ENCODE results near the gene HHAT. TPM values are rescaled to one million over a fixed set of nuclear protein-coding genes. Genes with fewer than 3 reads are reported as not detected.
A peak's percentile ranks its signal among the peaks of the same experiment; 100 is the strongest.

The HHAT gene
- total and polyA plus RNA-seq, 2 of the 13 experiments (the other 11 are each of a cell fraction or from before 2014, with no cell fraction given), result 2.6 to 4.9 TPM

DNA sequence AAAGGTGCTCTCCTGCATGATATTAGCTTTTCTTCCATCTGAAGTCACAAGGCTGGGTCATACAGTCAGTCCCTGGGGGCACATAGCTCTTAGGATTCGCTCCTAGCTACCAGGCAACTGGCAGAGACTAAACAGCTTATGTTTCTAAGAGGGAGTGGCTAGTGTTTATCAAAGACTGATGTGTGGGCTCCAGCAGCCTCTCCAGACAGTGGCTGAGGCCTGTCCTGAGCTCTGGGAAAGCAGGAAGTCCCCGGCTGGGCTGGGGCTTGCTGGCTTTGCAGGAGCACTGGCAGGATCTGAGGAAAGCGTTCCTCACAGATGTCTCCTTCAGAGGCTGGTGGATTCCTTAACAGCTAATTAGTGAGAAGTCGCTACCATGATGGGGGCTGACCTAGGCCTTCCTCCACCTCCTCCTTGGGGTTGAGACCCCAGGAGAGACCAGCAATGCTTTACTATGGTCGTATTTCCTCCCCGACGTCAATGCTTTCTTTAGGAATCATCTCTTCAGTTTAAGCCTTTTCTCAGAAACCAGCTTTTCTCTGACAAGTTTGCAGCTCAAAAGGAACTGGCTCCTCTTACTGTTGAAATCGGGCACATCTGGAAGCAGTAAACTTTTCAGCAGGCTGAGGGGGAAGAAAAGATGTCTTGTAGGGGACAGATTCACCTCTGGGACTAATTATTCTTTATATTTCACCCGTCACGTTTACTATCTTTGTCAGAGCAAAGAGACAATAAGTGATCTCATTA, 33.5 kb upstream of the HHAT start:
- Histone ChIP-seq H3K27me3 (ENCODE audit: control insufficient read depth in 1 of 2, insufficient read depth in 2 of 2, low read length in 2 of 2) (peaks cover 1 to 41% of the 10 kb centered on the region in 2 experiments; a peak in 3 of 5 replicates), H3K9me3 (ENCODE audit: low read length) (no peaks in the 10 kb centered on the region), H3K9ac (ENCODE audit: insufficient read depth, low read depth, low read length) (no peak overlapping the region), H4K20me1 (ENCODE audit: insufficient read depth, low read length) (no peaks in the 10 kb centered on the region), H3K79me2 (ENCODE audit: insufficient read depth, low read length) (no peaks in the 10 kb centered on the region), H3K27ac (ENCODE audit: extremely low read length, insufficient read depth, low read length) (no peak overlapping the region), H3K36me3 (replicated peaks in 1 of 2; ENCODE audit: control insufficient read depth in 1 of 2, insufficient read depth in 2 of 2, low read length in 2 of 2) (no peaks in the 10 kb centered on the region), H3K4me3 (replicated peaks in 1 of 3; ENCODE audit: insufficient read depth in 1 of 3, low read depth in 2 of 3, low read length in 3 of 3) (no peak overlapping the region), H2AFZ (ENCODE audit: low read length) (no peak overlapping the region), H3K4me2 (ENCODE audit: low read depth, low read length) (no peak overlapping the region), H3K4me1 (ENCODE audit: insufficient read depth, low read length) (0 out of 2 replicates have a peak, but pooled peaks cover 9% of the 10 kb centered on the region)
- TF ChIP-seq MLLT10 (CRISPR knock-in tag; IDR thresholded peaks at IDR 0.05) (no peak), CCAR2 (optimal IDR thresholded peaks at IDR 0.05; ENCODE audit: low read depth, low read length) (no peak), FOXP1 (IDR thresholded peaks at IDR 0.05) (no peak), FOXP1 (CRISPR knock-in tag; IDR thresholded peaks at IDR 0.05) (no peak), ZNF878 (CRISPR knock-in tag; IDR thresholded peaks at IDR 0.05) (no peak), ZNF563 (CRISPR knock-in tag; IDR thresholded peaks at IDR 0.05) (no peak), ZFAT (CRISPR knock-in tag; conservative IDR thresholded peaks at IDR 0.05) (no peak)
- WGBS (ENCODE audit: low lambda C conversion rate), result 18% methylated on average over 9 of the region's 10 CpGs
- DNase-seq (ENCODE audit: low spot score) (no peak), ATAC-seq (no peak), FAIRE-seq (no peak)
- in situ Hi-C loops (cut with HindIII; ENCODE audit: extremely low pct_ligation_motif_present, low pct_unique_long_range_greater_than_20kb) (no loop called here), intact Hi-C loops (cut with micrococcal nuclease; ENCODE audit: unreplicated experiment) (no loop called here)
- ChIA-PET CTCF (ENCODE audit: low intra/inter-chr PET ratio, low total read pairs) (no interaction called here), POLR2A (no interaction called here)
- BruUV-seq (replicated peaks), result no TSS peak

DNA sequence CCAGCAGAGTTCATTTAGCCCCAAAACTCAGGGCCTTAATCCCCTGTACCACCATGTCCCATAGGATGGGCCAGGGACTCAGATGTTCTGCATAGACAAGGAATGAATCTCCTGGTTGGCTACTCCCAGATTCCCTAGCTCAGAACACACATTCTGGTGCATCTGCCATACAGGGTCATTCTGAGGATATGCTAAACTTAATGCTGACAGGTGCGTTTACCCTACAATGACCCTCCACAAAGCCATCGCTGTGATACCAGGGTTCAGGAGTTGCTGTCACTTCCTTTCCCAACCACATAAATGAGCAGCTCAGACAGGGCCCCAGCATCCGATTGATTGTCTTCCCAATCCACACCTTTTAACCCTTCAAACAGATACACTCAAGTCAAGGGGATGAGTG, 32.0 kb upstream of the HHAT start:
- 0 out of 2 replicates have a peak, but pooled peaks cover 9% of the 10 kb centered on the region for H3K4me1 ChIP-seq (ENCODE audit: insufficient read depth, low read length)
- H3K9ac ChIP-seq (ENCODE audit: insufficient read depth, low read depth, low read length), result no peak overlapping the region
- WGBS (ENCODE audit: low lambda C conversion rate), result 16% methylated on average over 3 of the region's 3 CpGs
- no peaks in the 10 kb centered on the region for H4K20me1 ChIP-seq (ENCODE audit: insufficient read depth, low read length)
- in situ Hi-C loops (cut with HindIII; ENCODE audit: extremely low pct_ligation_motif_present, low pct_unique_long_range_greater_than_20kb) (no loop called here), intact Hi-C loops (cut with micrococcal nuclease; ENCODE audit: unreplicated experiment) (no loop called here)
- H3K4me2 ChIP-seq (ENCODE audit: low read depth, low read length), result no peak overlapping the region
- no peak for DNase-seq (ENCODE audit: low spot score)
- no TSS peak for BruUV-seq (replicated peaks)
- no peak overlapping the region for H3K27ac ChIP-seq (ENCODE audit: extremely low read length, insufficient read depth, low read length)
- ATAC-seq, result no peak
- POLR2A ChIA-PET, result no interaction called here
- CTCF ChIA-PET (ENCODE audit: low intra/inter-chr PET ratio, low total read pairs), result no interaction called here
- FAIRE-seq, result no peak
- H2AFZ ChIP-seq (ENCODE audit: low read length), result no peak overlapping the region
- no peak overlapping the region for H3K4me3 ChIP-seq (replicated peaks in 1 of 3; ENCODE audit: insufficient read depth in 1 of 3, low read depth in 2 of 3, low read length in 3 of 3)
- no peaks in the 10 kb centered on the region for H3K9me3 ChIP-seq (ENCODE audit: low read length)
- peaks cover 1 to 32% of the 10 kb centered on the region in 2 experiments; a peak in 2 of 5 replicates for H3K27me3 ChIP-seq (ENCODE audit: control insufficient read depth in 1 of 2, insufficient read depth in 2 of 2, low read length in 2 of 2)
- no peaks in the 10 kb centered on the region for H3K79me2 ChIP-seq (ENCODE audit: insufficient read depth, low read length)
- no peaks in the 10 kb centered on the region for H3K36me3 ChIP-seq (replicated peaks in 1 of 2; ENCODE audit: control insufficient read depth in 1 of 2, insufficient read depth in 2 of 2, low read length in 2 of 2)
- TF ChIP-seq PHF21A (CRISPR knock-in tag; IDR thresholded peaks at IDR 0.05), result no peak
- TF ChIP-seq GTF2F1 (IDR thresholded peaks at IDR 0.05; ENCODE audit: low read length), result no peak
- TF ChIP-seq, protein P1, sequence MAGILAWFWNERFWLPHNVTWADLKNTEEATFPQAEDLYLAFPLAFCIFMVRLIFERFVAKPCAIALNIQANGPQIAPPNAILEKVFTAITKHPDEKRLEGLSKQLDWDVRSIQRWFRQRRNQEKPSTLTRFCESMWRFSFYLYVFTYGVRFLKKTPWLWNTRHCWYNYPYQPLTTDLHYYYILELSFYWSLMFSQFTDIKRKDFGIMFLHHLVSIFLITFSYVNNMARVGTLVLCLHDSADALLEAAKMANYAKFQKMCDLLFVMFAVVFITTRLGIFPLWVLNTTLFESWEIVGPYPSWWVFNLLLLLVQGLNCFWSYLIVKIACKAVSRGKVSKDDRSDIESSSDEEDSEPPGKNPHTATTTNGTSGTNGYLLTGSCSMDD (CRISPR knock-in tag; IDR thresholded peaks at IDR 0.05), result no peak
- TF ChIP-seq ELF1 (CRISPR knock-in tag; IDR thresholded peaks at IDR 0.05), result no peak
- TF ChIP-seq POLR2AphosphoS2 (IDR thresholded peaks at IDR 0.05; ENCODE audit: low read depth, low read length), result no peak
- no peak for TF ChIP-seq SNAPC2 (CRISPR knock-in tag; IDR thresholded peaks at IDR 0.05)
- TF ChIP-seq HOXA3 (CRISPR knock-in tag; IDR thresholded peaks at IDR 0.05), result no peak
- TF ChIP-seq POLR2A (IDR thresholded peaks at IDR 0.05; ENCODE audit: insufficient read depth in 1 of 2, low read depth in 2 of 2, low read length in 2 of 2), result no peak
- no peak for TF ChIP-seq KLF9 (CRISPR knock-in tag; IDR thresholded peaks at IDR 0.05; ENCODE audit: low read depth)
- no peak for TF ChIP-seq AKAP8 (CRISPR knock-in tag; IDR thresholded peaks at IDR 0.05)
- TF ChIP-seq BATF2 (CRISPR knock-in tag; IDR thresholded peaks at IDR 0.05), result no peak
- TF ChIP-seq MAFF (IDR thresholded peaks at IDR 0.05; ENCODE audit: low read depth, low read length), result 0 out of 2 replicates have a peak, but pooled peaks have one; percentile 7
- peak; percentile 45 to 57; a peak in 3 of 4 replicates for TF ChIP-seq MAFK (conservative IDR thresholded peaks at IDR 0.05 in 1 of 2, IDR thresholded peaks at IDR 0.05 in 1 of 2; ENCODE audit: low read length in 2 of 2)
- TF ChIP-seq ZBTB3 (CRISPR knock-in tag; IDR thresholded peaks at IDR 0.05; ENCODE audit: borderline replicate concordance, low read depth), result no peak
